WTC11 (cell line): Measurements from ENCODE around the gene MORN5. TPM values are rescaled to one million over a fixed set of nuclear protein-coding genes. Genes with fewer than 3 reads are reported as not detected.

Experiments
- ATAC-seq: fragments of 200-7000 bp; cut with Tn5 transposase; 2 replicates; pipeline ENCODE4 v1.10.0; 2021; ENCODE audit warnings: mild to moderate bottlenecking, moderate library complexity
- CTCF ChIA-PET: fragments of 300-600 bp; sonication (Branson Sonifier 250); formaldehyde crosslinking; loops from one replicate; lab custom pipeline; 2021; ENCODE audit warnings: antibody characterized with exemption; lab: Charles Lee
- POLR2A ChIA-PET: fragments of 350-600 bp; sonication (Branson Sonifier 250); formaldehyde crosslinking; loops from one replicate; lab custom pipeline; 2021; ENCODE audit warnings: antibody characterized with exemption; lab: Charles Lee
- DNase-seq: peaks from one replicate; pipeline ENCODE4 v3.0.0; 2021; ENCODE audit warnings: low spot score
- H3K27ac Mint-ChIP-seq: 2 replicates; pipeline ENCODE4 v1.8.0; 2021; ENCODE audit warnings: mixed read lengths
- H3K27me3 Mint-ChIP-seq: 2 replicates; pipeline ENCODE4 v1.8.0; 2021; ENCODE audit warnings: low read depth, mild to moderate bottlenecking, moderate library complexity, mixed read lengths
- H3K36me3 Mint-ChIP-seq: 2 replicates; pipeline ENCODE4 v1.8.0; 2021; ENCODE audit warnings: mixed read lengths
- H3K4me1 Mint-ChIP-seq: 2 replicates; pipeline ENCODE4 v1.8.0; 2022; ENCODE audit warnings: mixed read lengths
- H3K4me3 Mint-ChIP-seq: 2 replicates; pipeline ENCODE4 v1.8.0; 2021; ENCODE audit warnings: mild to moderate bottlenecking, moderate library complexity, mixed read lengths
- H3K9me3 Mint-ChIP-seq: 2 replicates; pipeline ENCODE4 v1.8.0; 2021; ENCODE audit warnings: mixed read lengths
- AFF4 ChIP-seq: sonication (generic); formaldehyde crosslinking; IDR thresholded peaks from 2 replicates; pipeline ENCODE4 v1.8.1; 2023; ENCODE audit warnings: mild to moderate bottlenecking, missing genetic modification reagents, borderline replicate concordance
- GTF2I ChIP-seq: fragments of 250-450 bp; sonication (Bioruptor Pico); conservative IDR thresholded peaks from 2 replicates; pipeline ENCODE4 v1.4.0; 2021; ENCODE audit warnings: mild to moderate bottlenecking
- KAT7 ChIP-seq: sonication (generic); formaldehyde crosslinking; IDR thresholded peaks from 2 replicates; pipeline ENCODE4 v1.8.1; 2023; ENCODE audit warnings: missing genetic modification reagents, mild to moderate bottlenecking, borderline replicate concordance
- MAX ChIP-seq: sonication (generic); formaldehyde crosslinking; IDR thresholded peaks from 2 replicates; pipeline ENCODE4 v1.8.0; 2022; ENCODE audit warnings: mild to moderate bottlenecking, missing genetic modification reagents
- NR1H2 ChIP-seq: sonication (generic); formaldehyde crosslinking; IDR thresholded peaks from 2 replicates; pipeline ENCODE4 v1.9.0; 2021; ENCODE audit warnings: mild to moderate bottlenecking, moderate library complexity, missing genetic modification reagents
- NR3C1 ChIP-seq: sonication (generic); formaldehyde crosslinking; conservative IDR thresholded peaks from 2 replicates; pipeline ENCODE4 v1.8.1; 2023; ENCODE audit warnings: low read depth, mild to moderate bottlenecking, missing genetic modification reagents
- RELA ChIP-seq: sonication (generic); formaldehyde crosslinking; IDR thresholded peaks from 2 replicates; pipeline ENCODE4 v1.8.1; 2022; ENCODE audit warnings: missing genetic modification reagents, mild to moderate bottlenecking, borderline replicate concordance
- ZNF263 ChIP-seq: sonication (generic); formaldehyde crosslinking; IDR thresholded peaks from 2 replicates; pipeline ENCODE4 v1.8.1; 2022; ENCODE audit warnings: low read depth, mild to moderate bottlenecking, moderate library complexity, missing genetic modification reagents
- ZNF396 ChIP-seq: fragments of 250-450 bp; sonication (Bioruptor Pico); IDR thresholded peaks from 2 replicates; pipeline ENCODE4 v1.8.0; 2021; ENCODE audit warnings: mild to moderate bottlenecking, moderate library complexity, borderline replicate concordance
- total RNA-seq: library from RNA; stranded (reverse); gene quantifications from 3 replicates; pipeline ENCODE4 v1.2.3, GENCODE V29; 2021
- TF ChIP-seq, protein P1 (sequence below): sonication (generic); formaldehyde crosslinking; IDR thresholded peaks from 2 replicates; pipeline ENCODE4 v1.8.0; 2022; ENCODE audit warnings: missing genetic modification reagents
- TF ChIP-seq, protein P2 (sequence below): fragments of 250-450 bp; sonication (Bioruptor Pico); IDR thresholded peaks from 2 replicates; pipeline ENCODE4 v1.8.0; 2021; ENCODE audit warnings: mild to moderate bottlenecking

The MORN5 gene
- total RNA-seq, 1 experiment from 2014 or later: not detected

- TF ChIP-seq ZNF396 (CRISPR knock-in tag): no peak
Measured at GRCh38 chr9:122217640-122218039, 57.9 kb downstream of the MORN5 start (continued).

- no peak overlapping the region for H3K27ac Mint-ChIP-seq
- ChIA-PET POLR2A (no interaction called here), CTCF (no interaction called here)
- DNase-seq: no peak
- ATAC-seq: no peak
- H3K4me1 Mint-ChIP-seq: peaks cover 58% of the 10 kb centered on the region
- peaks cover 100% of the 10 kb centered on the region for H3K27me3 Mint-ChIP-seq
- H3K9me3 Mint-ChIP-seq: no peaks in the 10 kb centered on the region
- peak overlapping the region; percentile 64 for H3K4me3 Mint-ChIP-seq
- TF ChIP-seq KAT7 (CRISPR knock-in tag): no peak
- TF ChIP-seq, protein P1, sequence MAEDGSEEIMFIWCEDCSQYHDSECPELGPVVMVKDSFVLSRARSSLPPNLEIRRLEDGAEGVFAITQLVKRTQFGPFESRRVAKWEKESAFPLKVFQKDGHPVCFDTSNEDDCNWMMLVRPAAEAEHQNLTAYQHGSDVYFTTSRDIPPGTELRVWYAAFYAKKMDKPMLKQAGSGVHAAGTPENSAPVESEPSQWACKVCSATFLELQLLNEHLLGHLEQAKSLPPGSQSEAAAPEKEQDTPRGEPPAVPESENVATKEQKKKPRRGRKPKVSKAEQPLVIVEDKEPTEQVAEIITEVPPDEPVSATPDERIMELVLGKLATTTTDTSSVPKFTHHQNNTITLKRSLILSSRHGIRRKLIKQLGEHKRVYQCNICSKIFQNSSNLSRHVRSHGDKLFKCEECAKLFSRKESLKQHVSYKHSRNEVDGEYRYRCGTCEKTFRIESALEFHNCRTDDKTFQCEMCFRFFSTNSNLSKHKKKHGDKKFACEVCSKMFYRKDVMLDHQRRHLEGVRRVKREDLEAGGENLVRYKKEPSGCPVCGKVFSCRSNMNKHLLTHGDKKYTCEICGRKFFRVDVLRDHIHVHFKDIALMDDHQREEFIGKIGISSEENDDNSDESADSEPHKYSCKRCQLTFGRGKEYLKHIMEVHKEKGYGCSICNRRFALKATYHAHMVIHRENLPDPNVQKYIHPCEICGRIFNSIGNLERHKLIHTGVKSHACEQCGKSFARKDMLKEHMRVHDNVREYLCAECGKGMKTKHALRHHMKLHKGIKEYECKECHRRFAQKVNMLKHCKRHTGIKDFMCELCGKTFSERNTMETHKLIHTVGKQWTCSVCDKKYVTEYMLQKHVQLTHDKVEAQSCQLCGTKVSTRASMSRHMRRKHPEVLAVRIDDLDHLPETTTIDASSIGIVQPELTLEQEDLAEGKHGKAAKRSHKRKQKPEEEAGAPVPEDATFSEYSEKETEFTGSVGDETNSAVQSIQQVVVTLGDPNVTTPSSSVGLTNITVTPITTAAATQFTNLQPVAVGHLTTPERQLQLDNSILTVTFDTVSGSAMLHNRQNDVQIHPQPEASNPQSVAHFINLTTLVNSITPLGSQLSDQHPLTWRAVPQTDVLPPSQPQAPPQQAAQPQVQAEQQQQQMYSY: peak; percentile 66; the same call in 1 of the 2 replicates
- no peak for TF ChIP-seq NR1H2
- TF ChIP-seq RELA: no peak
- TF ChIP-seq, protein P2, sequence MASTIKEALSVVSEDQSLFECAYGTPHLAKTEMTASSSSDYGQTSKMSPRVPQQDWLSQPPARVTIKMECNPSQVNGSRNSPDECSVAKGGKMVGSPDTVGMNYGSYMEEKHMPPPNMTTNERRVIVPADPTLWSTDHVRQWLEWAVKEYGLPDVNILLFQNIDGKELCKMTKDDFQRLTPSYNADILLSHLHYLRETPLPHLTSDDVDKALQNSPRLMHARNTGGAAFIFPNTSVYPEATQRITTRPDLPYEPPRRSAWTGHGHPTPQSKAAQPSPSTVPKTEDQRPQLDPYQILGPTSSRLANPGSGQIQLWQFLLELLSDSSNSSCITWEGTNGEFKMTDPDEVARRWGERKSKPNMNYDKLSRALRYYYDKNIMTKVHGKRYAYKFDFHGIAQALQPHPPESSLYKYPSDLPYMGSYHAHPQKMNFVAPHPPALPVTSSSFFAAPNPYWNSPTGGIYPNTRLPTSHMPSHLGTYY: no peak
- peaks cover 5% of the 10 kb centered on the region; the same call in 1 of the 2 replicates for H3K36me3 Mint-ChIP-seq
Measured at GRCh38 chr9:122218071-122218934, 58.6 kb downstream of the MORN5 start.

DNA sequence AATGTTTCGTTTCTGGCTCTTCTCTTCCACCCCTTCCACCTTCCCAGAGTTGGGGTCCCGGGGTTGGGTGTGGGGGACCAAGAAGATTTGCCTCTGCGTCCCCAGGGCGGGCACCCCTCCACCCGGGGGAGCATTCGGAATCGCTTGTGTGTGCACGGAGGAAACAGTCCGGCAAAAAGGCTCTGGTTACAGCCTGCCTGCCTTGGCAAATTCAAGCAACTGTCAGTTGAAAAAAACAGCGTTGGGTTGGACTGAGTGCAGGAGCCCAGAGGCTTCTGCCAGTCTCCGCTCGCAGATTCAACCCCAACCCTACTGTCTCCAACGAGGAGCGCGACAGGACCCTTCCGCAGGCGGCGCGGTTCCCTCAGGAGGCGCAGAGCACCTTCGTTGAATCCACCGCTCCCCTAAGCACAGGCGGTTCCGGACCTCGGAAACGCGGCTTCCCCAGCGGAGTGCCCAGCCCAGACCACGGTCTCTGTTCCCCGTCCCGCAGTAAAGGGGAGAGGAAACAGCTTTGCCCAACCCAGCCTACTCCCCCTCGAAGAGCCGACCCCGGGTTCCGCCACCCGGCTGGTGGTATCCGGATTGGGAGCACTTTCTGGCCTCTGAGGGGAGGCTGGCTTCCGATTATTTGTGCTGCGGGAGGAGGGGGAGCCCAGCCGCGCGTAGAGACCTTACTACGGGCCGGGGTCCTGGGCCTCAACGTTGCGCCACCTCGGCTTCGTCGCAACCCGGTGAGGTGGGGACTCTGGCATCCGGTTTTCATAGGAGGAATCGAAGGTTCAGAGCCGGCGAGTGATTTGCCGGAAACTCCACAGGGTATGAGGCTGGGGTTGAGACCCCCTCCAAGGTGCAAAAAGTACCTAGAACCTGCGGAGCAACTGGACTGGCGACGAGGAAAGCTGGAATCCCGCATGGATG is 59.5 kb downstream of the MORN5 start:
- Mint-ChIP-seq H3K36me3 (peaks cover 5% of the 10 kb centered on the region; the same call in 1 of the 2 replicates), H3K4me3 (peak overlapping the region; percentile 64), H3K9me3 (no peaks in the 10 kb centered on the region), H3K27ac (no peak overlapping the region), H3K4me1 (peaks cover 56% of the 10 kb centered on the region), H3K27me3 (peaks cover 100% of the 10 kb centered on the region)
- ChIA-PET CTCF (interaction anchor here (1.0 kb wide), 1 partner anchor 94 kb away, joined by 4 read pairs; no protein-coding TSS in a partner anchor), POLR2A (no interaction called here)
- TF ChIP-seq MAX (CRISPR knock-in tag): peak; percentile 27; the same call in 1 of the 2 replicates
- TF ChIP-seq GTF2I (CRISPR knock-in tag): no peak
- TF ChIP-seq ZNF263 (CRISPR knock-in tag): peak; percentile 86
- peak; percentile 8; the same call in 1 of the 2 replicates for TF ChIP-seq KAT7 (CRISPR knock-in tag)
- no peak for TF ChIP-seq AFF4 (CRISPR knock-in tag)
- no peak for TF ChIP-seq NR3C1 (CRISPR knock-in tag)
- ATAC-seq: peak; percentile 12
- DNase-seq: peak; percentile 50
